ENCODE results near the gene FAM163B. TPM values are rescaled to one million over a fixed set of nuclear protein-coding genes. Genes with fewer than 3 reads are reported as not detected.

Gene FAM163B
- total and polyA plus RNA-seq, 9 of the 15 experiments (the other 6 are each of a cell fraction or from before 2014, with no cell fraction given): not detected

GRCh38 chr9:133614678-133615077 lies 5.5 kb upstream of the FAM163B start:
- ATAC-seq (no peak), FAIRE-seq (no peak), DNase-seq (ENCODE audit: extremely low read depth in 1 of 4, low spot score in 3 of 4) (no peak)
- CTCF ChIA-PET (ENCODE audit: low intra/inter-chr PET ratio): no interaction called here
- TF ChIP-seq CEBPB (tag; IDR thresholded peaks at IDR 0.05) (no peak), GTF2A2 (tag; IDR thresholded peaks at IDR 0.05) (no peak), KLF13 (tag; IDR thresholded peaks at IDR 0.05; ENCODE audit: borderline replicate concordance, low read depth) (no peak), ZNF668 (CRISPR knock-in tag; IDR thresholded peaks at IDR 0.05) (no peak), SMARCA5 (IDR thresholded peaks at IDR 0.05) (no peak), AFF4 (CRISPR knock-in tag; IDR thresholded peaks at IDR 0.05) (no peak), MAFF (IDR thresholded peaks at IDR 0.05; ENCODE audit: low read length) (no peak), ZKSCAN1 (IDR thresholded peaks at IDR 0.05; ENCODE audit: low read depth, low read length) (no peak), POLR2AphosphoS5 (IDR thresholded peaks at IDR 0.05; ENCODE audit: control insufficient read depth, insufficient read depth, low read depth, low read length) (no peak), GATAD2A (IDR thresholded peaks at IDR 0.05) (no peak), SOX6 (IDR thresholded peaks at IDR 0.05) (no peak), SP1 (CRISPR knock-in tag; IDR thresholded peaks at IDR 0.05) (no peak)
- no peaks in the 10 kb centered on the region for H3K9me1 ChIP-seq (ENCODE audit: control insufficient read depth, insufficient read depth, low read length)
- no peaks in the 10 kb centered on the region for H3K4me1 ChIP-seq (replicated peaks in 1 of 2; ENCODE audit: control insufficient read depth in 2 of 2, insufficient read depth in 2 of 2, low read length in 2 of 2)
- 4% methylated on average over 5 of the region's 5 CpGs for whole genome bisulfite sequencing (ENCODE audit: insufficient coverage, low coverage, missing lambda C conversion rate)
- H3K27ac ChIP-seq (ENCODE audit: extremely low read depth, low read depth, low read length): no peak overlapping the region
- in situ Hi-C loops (cut with MboI): no loop called here
- no peak overlapping the region for H3K9ac ChIP-seq (ENCODE audit: insufficient read depth in 1 of 2, low read depth in 2 of 2, low read length in 2 of 2)
- BruUV-seq (replicated peaks): no TSS peak
- H3K4me3 ChIP-seq: no peak overlapping the region
- POLR2A ChIA-PET: no interaction called here
- no peaks in the 10 kb centered on the region for H3K9me3 ChIP-seq (replicated peaks; ENCODE audit: control insufficient read depth, insufficient read depth, low read depth, low read length)
- peaks cover 11 to 63% of the 10 kb centered on the region in 2 experiments; a peak in 4 of 5 replicates for H3K27me3 ChIP-seq (ENCODE audit: control insufficient read depth in 2 of 2, insufficient read depth in 2 of 2, low read length in 2 of 2)
- no peak overlapping the region for H2AFZ ChIP-seq (ENCODE audit: low read depth, low read length)
- no peaks in the 10 kb centered on the region for H3K36me3 ChIP-seq (ENCODE audit: control insufficient read depth, insufficient read depth, low read length)
- H4K20me1 ChIP-seq (replicated peaks; ENCODE audit: control insufficient read depth, insufficient read depth, low read length): peaks cover 26% of the 10 kb centered on the region
- H3K79me2 ChIP-seq (ENCODE audit: control insufficient read depth, insufficient read depth, low read length): no peaks in the 10 kb centered on the region
- H3K4me2 ChIP-seq (ENCODE audit: insufficient read depth, low read length): no peak overlapping the region
- intact Hi-C loops (cut with micrococcal nuclease): no loop called here

Data from K562 (cell line).